C4-2B (cell line): ENCODE data around the gene WT1.

Source experiments
- CTCF ChIP-seq: fragments of 450-650 bp; conservative IDR thresholded peaks from 2 replicates; pipeline ENCODE4 v1.5.1; 2017; ENCODE audit warnings: mild to moderate bottlenecking
- ZFX ChIP-seq: fragments of 450-650 bp; IDR thresholded peaks from 2 replicates; pipeline ENCODE4 v1.6.1; 2017

GRCh38 chr11:32418836-32419235 lies 16.5 kb downstream of the WT1 start:
- TF ChIP-seq CTCF (no peak), ZFX (no peak)
